HUES6 (cell line): ENCODE measurements around the gene TMEM158.

Source experiments
- H3K27ac ChIP-seq: 2 replicates; pipeline ENCODE4 v1.7.0; 2013; ENCODE audit warnings: low read depth, mild to moderate bottlenecking, low read length, inconsistent platforms
- H3K27me3 ChIP-seq: 2 replicates; pipeline ENCODE4 v1.6.1; 2013; ENCODE audit warnings: low read length; ENCODE audit not compliant: control insufficient read depth, insufficient read depth
- H3K36me3 ChIP-seq: 2 replicates; pipeline ENCODE4 v1.6.1; 2013; ENCODE audit warnings: low read length; ENCODE audit not compliant: control insufficient read depth, insufficient read depth
- H3K4me1 ChIP-seq: 2 replicates; pipeline ENCODE4 v1.6.1; 2013; ENCODE audit warnings: low read length; ENCODE audit not compliant: control insufficient read depth, insufficient read depth
- H3K4me3 ChIP-seq: 2 replicates; pipeline ENCODE4 v1.5.1; 2013; ENCODE audit warnings: low read depth, low read length
- H3K9ac ChIP-seq: one replicate; pipeline ENCODE4 v1.6.1; 2013; ENCODE audit warnings: mild to moderate bottlenecking, low read length
- H3K9me3 ChIP-seq: 2 replicates; pipeline ENCODE4 v1.6.1; 2013; ENCODE audit warnings: low read depth, low read length; ENCODE audit not compliant: control insufficient read depth, insufficient read depth

Gene TMEM158

GRCh38 chr3:45199837-45200648 is 26.0 kb downstream of the TMEM158 start:
- no peaks in the 10 kb centered on the region for H3K36me3 ChIP-seq
- peak overlapping the region; percentile 29 for H3K9ac ChIP-seq
- H3K27ac ChIP-seq: peak overlapping the region; percentile 30; the same call in 1 of the 2 replicates
- H3K27me3 ChIP-seq: no peaks in the 10 kb centered on the region
- H3K4me3 ChIP-seq: peak overlapping the region; percentile 37; the same call in 1 of the 2 replicates
- peaks cover 13% of the 10 kb centered on the region for H3K4me1 ChIP-seq
- no peaks in the 10 kb centered on the region for H3K9me3 ChIP-seq

- H3K9me3 ChIP-seq: no peaks in the 10 kb centered on the region
- no peak overlapping the region for H3K9ac ChIP-seq
- H3K27me3 ChIP-seq: no peaks in the 10 kb centered on the region
- H3K27ac ChIP-seq: no peak overlapping the region
- H3K36me3 ChIP-seq: no peaks in the 10 kb centered on the region
- H3K4me3 ChIP-seq: no peak overlapping the region
- peaks cover 13% of the 10 kb centered on the region for H3K4me1 ChIP-seq
Observed at GRCh38 chr3:45198264-45199260, 27.5 kb downstream of the TMEM158 start.

GRCh38 chr3:45194791-45195190 is 31.3 kb downstream of the TMEM158 start:
- Histone ChIP-seq H3K36me3 (no peaks in the 10 kb centered on the region), H3K4me3 (no peak overlapping the region), H3K27me3 (no peaks in the 10 kb centered on the region), H3K27ac (no peak overlapping the region), H3K9me3 (no peaks in the 10 kb centered on the region), H3K4me1 (peaks cover 7% of the 10 kb centered on the region), H3K9ac (no peak overlapping the region)

- no peaks in the 10 kb centered on the region for H3K4me1 ChIP-seq
- no peaks in the 10 kb centered on the region for H3K36me3 ChIP-seq
- no peak overlapping the region for H3K9ac ChIP-seq
- H3K9me3 ChIP-seq: no peaks in the 10 kb centered on the region
- H3K27ac ChIP-seq: no peak overlapping the region
- no peaks in the 10 kb centered on the region for H3K27me3 ChIP-seq
- no peak overlapping the region for H3K4me3 ChIP-seq
Observed at GRCh38 chr3:45191924-45192417, 34.1 kb downstream of the TMEM158 start.

DNA sequence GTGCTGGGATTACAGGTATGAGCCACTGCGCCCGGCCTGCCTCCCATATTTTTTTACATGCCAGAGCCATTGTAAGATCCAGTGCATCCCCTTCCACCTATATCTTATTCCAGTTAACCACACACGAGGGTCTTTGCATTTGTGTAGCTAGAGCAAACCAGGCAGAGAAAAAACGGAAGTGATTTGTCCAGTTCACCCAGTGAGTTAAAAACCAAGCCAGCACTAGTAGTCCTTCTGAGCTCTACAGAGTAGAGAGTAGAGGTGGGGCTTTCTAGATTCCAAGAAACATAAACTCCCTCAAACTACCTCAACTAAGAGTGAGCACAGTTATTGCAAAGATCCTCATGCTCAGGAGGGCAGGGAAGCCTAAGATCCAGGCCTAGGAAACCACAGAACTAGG is 34.7 kb downstream of the TMEM158 start:
- Histone ChIP-seq H3K27me3 (no peaks in the 10 kb centered on the region), H3K36me3 (no peaks in the 10 kb centered on the region), H3K4me3 (no peak overlapping the region), H3K4me1 (no peaks in the 10 kb centered on the region), H3K27ac (no peak overlapping the region), H3K9ac (no peak overlapping the region), H3K9me3 (no peaks in the 10 kb centered on the region)

- H3K9me3 ChIP-seq: no peaks in the 10 kb centered on the region
- no peaks in the 10 kb centered on the region for H3K36me3 ChIP-seq
- H3K4me1 ChIP-seq: no peaks in the 10 kb centered on the region
- H3K27ac ChIP-seq: no peak overlapping the region
- H3K4me3 ChIP-seq: no peak overlapping the region
- no peaks in the 10 kb centered on the region for H3K27me3 ChIP-seq
- no peak overlapping the region for H3K9ac ChIP-seq
Observed at GRCh38 chr3:45188719-45189659, 37.1 kb downstream of the TMEM158 start.

- H3K4me3 ChIP-seq: no peak overlapping the region
- H3K27ac ChIP-seq: no peak overlapping the region
Observed at GRCh38 chr3:45187694-45188141, 38.4 kb downstream of the TMEM158 start.

DNA sequence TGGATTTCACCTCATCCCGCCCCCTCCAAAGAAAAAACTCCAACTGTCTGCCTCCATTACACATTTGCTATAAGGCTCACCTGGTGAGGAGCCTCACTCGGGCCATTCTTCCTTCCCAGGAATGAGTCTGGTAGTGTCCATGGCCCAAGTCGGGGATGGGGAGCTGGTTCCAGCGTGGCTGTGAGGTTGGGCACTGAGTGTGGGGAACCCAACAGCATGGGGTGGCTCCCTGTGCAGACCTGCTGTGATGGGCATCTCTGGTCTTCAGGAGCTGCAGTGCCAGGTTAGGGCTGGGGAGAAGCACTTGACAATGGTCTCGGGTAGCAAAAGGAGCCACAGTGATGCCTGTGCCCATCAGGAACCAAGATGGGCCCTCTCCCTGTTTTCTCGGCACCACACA is 39.2 kb downstream of the TMEM158 start:
- no peaks in the 10 kb centered on the region for H3K36me3 ChIP-seq
- no peak overlapping the region for H3K4me3 ChIP-seq
- no peak overlapping the region for H3K9ac ChIP-seq
- no peak overlapping the region for H3K27ac ChIP-seq
- H3K9me3 ChIP-seq: no peaks in the 10 kb centered on the region
- H3K4me1 ChIP-seq: peaks cover 12% of the 10 kb centered on the region
- H3K27me3 ChIP-seq: no peaks in the 10 kb centered on the region

More at GRCh38 chr3:45187694-45188141, 38.4 kb downstream of the TMEM158 start:
- Histone ChIP-seq H3K9ac (no peak overlapping the region), H3K36me3 (no peaks in the 10 kb centered on the region), H3K27me3 (no peaks in the 10 kb centered on the region), H3K9me3 (no peaks in the 10 kb centered on the region), H3K4me1 (peaks cover 11% of the 10 kb centered on the region)

DNA sequence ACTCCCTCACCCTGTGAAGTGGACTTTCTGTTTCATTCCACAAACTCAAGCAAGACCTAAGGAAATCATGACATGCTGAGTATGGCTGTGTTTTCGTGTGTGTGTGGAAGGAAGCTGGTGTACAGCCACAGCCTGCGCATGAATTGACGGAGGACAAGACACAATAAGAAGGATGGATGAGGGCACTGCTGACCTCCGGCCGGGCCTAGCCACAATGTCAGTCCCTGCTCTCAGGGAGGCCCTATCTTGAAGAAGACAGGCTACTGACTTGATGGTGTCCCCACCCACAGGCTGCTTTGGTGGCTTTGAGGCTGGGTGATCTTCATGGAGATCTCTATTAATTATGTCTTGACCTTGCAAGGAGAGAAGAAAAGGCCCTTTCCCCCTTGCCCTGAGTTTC is 40.6 kb downstream of the TMEM158 start:
- Histone ChIP-seq H3K27ac (no peak overlapping the region), H3K4me1 (peaks cover 12% of the 10 kb centered on the region), H3K27me3 (no peaks in the 10 kb centered on the region), H3K9me3 (no peaks in the 10 kb centered on the region), H3K9ac (no peak overlapping the region), H3K4me3 (no peak overlapping the region), H3K36me3 (no peaks in the 10 kb centered on the region)

GRCh38 chr3:45185052-45185451 is 41.0 kb downstream of the TMEM158 start:
- no peak overlapping the region for H3K9ac ChIP-seq
- H3K4me1 ChIP-seq: peaks cover 12% of the 10 kb centered on the region
- H3K27ac ChIP-seq: no peak overlapping the region
- no peaks in the 10 kb centered on the region for H3K27me3 ChIP-seq
- no peak overlapping the region for H3K4me3 ChIP-seq
- H3K9me3 ChIP-seq: no peaks in the 10 kb centered on the region
- H3K36me3 ChIP-seq: no peaks in the 10 kb centered on the region
